Iris pigment epithelial cell (primary cell): ENCODE measurements around the gene TMEM263.
A peak's percentile ranks its signal among the peaks of the same experiment; 100 is the strongest.

Experiments used
- DNase-seq: peaks from one replicate; pipeline ENCODE4 v3.0.0-alpha.2; 2011; ENCODE audit warnings: low read depth

The TMEM263 gene

DNA sequence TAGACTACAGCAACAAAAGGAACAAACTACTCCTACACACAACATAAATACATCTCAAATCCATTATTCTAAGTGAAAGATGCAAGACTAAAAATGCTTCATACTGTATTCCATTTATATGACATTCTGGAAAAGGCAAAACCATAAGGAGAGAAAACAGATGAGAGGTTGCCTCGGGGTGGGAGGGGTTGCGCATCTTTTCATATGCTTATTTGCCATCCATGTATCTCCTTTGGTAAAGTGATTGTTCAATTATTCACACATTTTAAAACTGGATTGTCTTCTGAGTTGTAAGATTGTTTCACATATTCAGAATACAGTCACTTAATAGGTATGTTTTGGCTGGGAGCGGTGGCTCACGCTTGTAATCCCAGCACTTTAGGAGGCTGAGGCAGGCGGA, 5.1 kb upstream of the TMEM263 start:
- no peak for DNase-seq

DNA sequence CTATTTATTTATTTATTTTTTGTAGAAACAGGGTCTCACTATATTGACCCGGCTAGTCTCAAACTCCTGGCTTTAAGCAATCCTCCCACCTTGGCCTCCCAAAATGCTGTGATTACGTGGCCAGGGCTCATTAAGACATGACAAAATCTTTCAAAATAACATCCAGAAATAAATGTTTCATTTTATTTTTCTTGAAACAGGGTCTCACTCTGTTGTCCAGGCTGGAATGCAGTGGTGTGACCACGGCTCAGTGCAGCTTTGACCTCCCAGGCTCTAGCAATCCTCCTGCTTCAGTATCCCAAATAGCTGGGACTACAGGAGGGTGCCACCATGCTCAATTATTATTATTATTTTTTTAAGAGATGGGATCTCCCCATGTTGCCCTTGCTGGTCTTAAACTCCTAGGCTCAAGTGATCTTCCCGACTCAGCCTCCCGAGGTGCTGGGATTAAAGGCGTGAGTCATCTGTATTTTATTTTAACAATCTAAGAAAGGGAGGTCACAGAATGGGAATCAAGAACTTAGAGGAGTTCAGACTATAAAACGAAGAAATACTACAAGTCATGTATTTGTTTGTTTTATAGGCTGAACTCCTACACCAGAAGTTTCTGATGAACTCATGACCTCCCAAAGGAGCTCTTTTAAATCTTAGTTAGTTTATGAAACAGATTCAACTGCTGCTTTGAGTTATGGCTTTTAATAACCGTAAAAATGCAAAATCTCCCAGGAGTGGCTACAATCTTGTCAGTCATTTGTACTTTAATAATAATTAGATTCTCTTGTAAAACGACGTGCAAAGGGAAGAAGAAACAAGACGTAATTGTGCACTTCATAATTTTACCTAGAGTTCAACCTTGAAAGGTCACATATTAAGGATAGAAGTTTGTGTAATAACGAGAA, 2.1 kb upstream of the TMEM263 start:
- peak; percentile 70 for DNase-seq

DNA sequence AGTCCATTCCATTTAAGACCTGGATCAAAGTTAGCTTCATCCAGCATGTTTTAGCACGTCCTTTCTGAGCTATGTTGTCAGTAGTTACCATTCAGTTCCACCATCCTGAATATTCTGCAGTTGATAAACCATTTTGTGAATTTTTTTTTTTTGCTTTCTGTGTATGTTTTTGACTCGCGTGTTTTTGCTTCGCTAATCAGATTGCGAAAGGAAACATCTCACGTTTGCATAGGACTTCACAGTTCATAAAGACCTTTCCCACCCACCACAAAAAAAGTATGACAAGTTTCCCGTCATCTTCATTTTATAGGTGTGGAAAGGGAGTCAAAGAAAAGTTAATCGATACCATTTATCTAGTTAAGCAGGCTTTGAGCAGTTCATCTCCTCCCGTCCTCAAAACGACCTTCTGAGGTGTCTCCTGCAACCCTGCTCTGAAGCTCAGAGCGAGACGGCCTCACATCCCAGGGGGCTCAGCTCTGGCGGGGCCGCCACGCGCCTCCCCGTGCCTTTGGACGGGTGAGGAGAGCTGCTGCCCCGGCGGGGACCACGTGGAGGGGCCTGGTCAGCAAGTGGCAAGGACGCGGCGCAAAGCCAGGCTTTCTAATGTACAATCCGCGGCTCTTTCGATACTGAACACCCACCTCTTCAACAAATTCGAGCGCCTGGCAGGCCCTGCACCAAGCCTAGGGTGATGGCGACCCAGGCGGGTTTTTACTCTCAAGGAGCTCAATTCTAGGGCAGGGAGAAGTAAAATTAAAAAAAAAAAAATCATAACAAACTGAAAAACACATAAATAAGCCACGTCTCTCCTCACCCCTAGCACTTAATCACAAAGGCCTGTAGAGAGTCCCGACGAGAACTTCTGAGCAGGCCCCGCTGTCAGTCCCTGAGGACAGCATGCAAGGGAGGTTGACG, 988 bp upstream of the TMEM263 start:
- DNase-seq = peak; percentile 48

DNA sequence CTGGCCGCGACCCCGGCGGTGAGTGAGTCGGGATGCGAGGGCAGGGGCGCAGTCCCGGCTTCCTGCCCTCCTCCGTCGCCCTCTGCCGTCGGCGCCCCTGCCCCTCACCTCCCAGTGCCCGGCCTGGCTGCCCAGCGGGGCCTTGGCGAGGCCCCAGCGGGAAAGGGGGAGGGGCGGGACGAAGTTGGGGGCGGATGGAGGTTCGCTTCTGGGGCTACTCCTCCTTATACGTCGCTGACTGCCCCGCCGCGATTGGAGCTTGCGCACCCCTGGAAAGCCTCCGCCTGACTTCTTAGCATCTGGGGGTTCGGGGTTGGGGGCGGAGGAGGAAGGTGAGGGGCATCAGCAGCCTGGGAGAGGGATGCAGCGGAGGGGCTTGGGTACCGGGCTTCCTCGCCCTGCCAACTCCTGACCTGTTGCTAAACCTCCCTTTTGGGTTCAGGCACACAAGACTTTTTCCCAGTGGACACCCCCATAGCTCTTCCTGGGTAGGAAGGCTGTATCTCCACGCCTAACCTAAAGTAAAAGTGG, 406 bp downstream of the TMEM263 start:
- peak; percentile 81 for DNase-seq

DNA sequence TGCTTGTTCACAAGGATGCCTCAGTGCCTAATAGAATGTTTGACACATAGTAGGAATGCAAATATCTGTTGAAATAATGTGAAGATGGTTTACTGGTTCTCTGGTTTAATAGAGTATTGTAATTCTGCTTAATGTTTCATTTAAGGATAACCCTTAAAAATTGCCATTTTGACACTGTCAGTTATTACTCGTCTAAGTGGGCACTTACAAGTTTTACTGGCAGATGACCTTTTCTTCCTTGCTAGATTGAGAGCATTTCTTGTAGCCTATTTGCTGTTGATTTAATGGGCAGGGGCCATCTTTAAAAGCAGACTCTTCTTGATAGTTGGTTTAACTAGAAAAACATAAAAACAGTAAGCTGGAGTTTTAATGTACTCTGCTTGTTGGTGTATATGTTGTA, 1.9 kb downstream of the TMEM263 start:
- DNase-seq = no peak

DNA sequence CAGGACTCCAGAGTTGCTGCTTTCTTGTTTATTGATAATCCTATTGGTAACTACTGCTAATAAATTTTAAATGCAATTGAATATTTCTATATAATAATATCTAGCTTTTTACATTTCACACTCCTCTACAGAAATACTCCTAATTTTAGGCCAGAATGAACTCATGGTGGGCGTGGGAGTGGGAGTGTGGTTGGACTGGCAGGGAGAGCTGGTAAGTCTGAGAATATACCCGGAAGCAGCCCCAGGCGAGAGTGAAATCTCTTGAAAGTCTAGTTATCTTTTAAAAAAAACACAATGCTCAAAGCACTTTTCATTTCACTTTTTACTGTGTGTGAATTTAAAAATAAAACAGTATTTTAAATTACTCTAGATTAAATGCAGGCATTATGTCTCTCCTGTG, 4.7 kb downstream of the TMEM263 start:
- DNase-seq = no peak

DNA sequence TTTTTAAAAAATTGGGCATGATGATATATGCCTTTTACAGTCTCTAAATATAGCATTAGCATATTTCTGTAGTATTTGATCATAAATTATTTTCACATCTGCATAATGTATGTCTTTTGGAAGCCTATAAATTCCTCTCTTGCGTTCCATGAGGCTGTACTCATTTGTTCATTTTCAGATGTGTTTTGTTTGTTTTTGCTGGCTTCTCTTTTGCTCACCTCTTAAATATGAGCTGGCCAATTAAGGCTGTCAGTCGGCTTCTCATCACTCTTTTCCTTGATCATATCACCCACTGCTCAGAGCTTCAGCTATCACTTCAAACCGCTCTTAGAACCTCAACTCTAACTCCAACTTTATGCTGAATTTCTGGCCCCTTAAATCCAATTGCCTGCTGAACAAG, 6.6 kb downstream of the TMEM263 start:
- DNase-seq = no peak

DNA sequence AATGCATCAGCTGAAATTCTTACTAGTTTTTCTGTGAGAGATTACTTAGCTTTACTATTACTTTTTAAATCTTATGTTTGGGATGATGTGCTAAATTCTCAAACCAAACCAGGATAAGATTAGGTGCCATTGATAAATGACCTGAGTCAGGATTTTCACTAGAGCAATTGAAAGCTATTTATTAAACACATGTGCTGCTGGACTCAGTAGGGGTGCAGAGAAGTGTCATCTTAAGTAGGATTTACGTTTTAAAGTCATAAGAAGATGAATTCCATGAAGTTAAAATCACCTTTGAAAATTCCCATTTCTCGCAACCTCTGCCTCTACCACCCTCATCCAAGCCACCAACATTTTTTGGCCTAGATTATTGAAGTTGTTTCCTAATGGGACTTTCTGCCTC, 8.8 kb downstream of the TMEM263 start:
- no peak for DNase-seq

DNA sequence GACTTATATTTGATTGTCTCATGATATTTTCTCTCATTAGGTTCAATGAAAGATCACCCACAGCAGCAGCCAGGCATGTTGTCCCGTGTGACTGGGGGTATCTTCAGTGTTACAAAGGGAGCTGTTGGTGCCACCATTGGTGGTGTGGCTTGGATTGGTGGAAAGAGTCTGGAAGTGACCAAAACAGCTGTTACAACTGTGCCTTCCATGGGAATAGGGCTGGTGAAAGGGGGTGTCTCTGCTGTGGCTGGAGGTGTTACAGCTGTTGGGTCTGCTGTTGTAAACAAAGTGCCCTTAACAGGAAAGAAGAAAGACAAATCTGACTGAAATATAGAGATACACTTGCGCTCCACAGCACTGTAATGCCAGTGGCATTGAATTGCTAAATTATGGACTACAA, 15.4 kb downstream of the TMEM263 start:
- DNase-seq = no peak

DNA sequence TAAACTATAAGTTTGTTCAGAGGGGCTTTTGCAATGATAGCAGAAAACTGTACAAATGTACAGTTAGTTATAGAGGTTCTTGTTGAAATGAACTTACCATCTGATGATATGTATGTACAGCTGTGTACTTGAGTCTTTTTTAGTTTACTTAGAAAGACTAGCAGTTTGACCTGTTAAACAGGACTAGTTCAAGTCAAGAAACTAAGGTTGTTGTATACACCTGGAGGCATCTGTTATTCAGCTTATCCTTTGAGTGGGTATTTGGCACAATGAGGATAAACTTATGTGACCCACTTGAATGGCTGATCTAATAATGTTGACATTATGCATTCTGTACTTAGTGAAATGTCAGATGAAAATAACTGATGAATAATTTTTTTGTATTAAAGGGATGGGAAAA, 17.8 kb downstream of the TMEM263 start:
- DNase-seq = no peak

DNA sequence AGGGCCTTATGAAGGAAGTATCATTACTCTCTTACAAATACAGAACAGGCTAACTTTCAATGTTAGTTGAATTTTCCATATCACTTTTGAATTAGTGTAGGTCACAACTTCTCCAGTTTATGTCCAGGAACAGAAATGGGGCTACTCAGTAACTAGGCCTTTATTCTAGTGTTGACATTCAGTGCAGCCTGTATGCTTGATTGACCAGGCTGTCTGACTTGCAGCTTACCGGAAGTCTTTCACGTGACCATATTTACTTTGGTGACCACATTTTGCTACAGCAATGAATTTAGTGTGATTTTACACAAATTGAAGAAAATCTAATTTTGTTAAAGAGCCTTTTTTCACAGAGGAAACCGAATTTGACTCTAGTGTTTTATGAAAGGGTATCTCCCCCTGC, 18.8 kb downstream of the TMEM263 start:
- no peak for DNase-seq

DNA sequence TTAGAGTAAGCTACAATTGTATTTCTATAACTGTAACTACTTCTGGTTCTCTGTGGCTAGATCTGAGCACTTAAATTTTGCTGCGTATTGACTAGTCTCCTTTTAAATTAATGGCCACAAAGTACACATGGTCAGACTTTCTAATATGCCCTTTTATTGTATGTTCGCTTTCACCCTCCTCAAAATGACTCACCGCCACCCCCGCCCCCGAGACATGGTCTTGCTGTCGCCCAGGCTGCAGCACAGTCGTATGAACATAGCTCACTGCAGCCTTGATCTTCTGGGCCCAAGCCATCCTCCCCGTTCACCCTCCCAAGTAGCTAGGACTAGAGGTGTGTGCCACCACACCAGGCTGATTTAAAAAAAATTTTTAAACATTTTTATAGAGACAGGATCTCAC, 19.4 kb downstream of the TMEM263 start:
- no peak for DNase-seq

DNA sequence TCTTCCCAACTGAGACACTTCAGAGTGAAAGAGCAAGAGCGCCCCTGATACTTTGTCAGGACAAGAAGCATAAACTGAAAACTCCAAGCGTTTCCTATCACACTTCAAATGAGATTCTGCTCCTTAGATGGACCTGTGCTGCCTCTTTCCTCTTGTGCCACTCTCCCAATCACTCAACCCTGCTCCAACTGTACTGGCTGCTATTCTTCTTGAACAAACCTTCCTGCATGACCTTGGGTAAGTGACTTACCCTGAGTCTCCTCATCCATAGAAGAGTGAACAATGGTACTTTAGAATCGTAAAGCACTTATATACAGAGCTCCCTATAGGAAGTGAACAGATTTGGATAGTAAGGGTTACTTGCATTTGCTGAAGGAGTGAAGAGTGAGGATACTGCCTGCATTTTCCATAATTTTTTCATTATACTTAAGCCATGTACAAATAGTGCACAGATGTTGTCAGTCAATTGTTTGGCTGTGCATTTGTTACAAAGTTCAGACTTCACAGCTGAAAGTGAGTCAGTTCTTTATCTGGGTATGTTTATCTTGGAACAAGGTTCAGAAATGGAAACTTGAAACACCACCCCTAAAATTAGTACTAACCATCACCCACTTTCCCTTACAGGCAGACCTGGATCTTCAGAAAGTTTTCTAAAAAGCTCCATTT, 20.4 kb downstream of the TMEM263 start:
- DNase-seq = peak; percentile 86

DNA sequence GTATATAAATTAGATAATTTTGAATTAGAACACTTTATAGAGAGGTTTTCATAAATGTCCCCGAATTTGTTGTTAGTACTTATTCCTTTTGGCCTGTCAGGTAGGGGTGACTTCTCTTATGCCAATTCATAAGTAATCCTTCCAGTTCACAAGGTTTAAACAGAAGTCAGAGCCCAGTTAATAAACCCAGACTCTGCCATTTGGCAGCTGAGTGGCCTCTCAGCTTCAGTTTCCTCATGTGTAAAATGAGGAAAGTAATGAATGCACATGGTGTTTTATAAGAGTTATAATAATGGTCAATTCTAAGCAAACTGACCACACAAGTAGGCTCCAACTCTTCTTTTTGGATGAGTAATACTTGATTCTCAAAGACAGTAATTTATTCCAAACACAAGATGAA, 21.0 kb downstream of the TMEM263 start:
- DNase-seq = no peak

DNA sequence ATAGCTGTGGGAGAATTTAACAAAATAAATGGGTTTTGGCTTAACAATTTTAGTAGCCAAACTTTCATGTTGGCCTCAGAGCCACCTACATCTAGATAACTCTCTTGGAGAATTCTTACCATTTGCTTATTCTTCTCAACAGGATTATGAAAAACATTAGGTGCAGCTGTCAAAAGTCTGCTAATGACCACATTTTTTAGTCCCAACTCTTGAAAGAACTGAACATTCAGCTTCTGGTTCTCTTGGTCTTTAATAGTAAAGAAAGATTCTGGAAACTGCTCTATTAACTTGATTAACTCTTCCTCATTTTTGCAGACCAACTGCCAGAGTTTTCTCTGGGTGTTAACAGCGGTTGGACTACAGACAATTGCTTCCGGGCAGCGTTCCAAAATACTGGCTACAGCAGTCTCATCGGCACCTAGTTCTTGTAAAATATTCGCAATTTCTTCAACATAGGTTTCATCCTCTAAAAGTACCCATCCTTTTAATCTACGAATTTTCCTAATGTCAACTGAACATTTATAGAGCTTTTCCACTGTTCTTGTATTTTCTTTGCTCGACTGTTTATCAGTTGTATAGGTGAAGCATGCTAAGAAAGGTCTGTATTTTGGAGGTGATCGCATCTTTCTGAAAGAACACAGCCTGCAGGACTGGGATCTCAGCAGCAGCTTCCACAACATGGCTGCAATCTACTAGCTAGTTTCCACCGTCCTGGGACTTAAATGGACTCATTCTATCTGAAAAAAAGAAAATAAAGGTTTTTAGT, 22.5 kb downstream of the TMEM263 start:
- no peak for DNase-seq

DNA sequence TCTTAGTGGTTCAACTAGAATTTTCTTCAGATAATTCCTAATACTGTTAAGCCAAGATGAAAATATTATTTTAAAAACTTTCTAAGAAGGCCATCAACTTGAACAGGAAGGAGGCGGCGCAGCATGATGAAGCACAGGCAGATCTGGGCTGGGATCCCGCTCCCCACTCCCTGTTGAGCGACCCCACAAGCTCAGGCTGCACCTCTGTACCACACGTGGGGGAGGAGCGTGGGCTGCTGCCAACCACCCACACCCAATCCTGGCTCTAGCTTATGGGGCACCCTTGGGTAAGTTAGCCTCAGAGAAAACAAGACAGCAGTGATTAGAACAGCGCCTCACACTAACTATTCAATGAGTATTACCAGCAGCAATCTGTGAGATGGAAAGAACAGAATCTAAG, 25.2 kb downstream of the TMEM263 start:
- DNase-seq = peak; percentile 32

DNA sequence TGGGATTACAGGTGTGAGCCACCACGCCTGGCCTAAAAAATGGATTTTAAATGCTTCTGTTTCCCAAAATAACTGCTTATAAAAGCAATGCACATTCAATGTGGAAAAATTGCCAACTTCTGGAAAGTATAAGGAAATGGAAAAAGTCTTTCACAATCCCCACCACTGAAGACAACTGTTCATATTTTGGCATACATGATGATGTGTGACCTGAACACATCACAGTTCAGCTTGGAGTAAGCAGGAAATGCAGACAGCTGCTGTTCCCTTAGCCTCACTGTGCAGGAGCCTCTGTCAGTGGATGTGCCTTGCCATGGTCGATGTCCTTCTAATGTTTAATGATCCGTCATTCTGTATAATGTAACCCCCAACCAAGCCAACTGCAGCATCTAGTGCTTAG, 26.1 kb downstream of the TMEM263 start:
- DNase-seq = peak; percentile 48

DNA sequence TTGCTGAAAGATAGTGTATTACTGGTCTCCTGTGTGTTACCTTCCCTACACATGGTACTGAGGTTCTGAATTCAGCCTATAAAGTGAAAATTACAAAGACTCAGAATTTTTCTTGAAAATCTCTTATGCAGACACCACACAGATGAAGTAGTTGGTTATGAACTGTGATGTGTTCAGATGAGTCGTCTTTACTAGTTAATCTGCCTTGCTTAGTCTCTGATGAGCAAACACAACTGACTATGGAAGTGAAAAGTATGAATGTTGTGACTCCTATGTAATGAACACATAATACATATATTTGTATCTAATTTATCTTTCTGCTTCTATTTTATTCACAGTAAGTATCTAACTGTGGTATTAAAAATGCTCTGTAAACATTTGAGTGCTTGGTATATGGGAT, 26.5 kb downstream of the TMEM263 start:
- peak; percentile 37 for DNase-seq

DNA sequence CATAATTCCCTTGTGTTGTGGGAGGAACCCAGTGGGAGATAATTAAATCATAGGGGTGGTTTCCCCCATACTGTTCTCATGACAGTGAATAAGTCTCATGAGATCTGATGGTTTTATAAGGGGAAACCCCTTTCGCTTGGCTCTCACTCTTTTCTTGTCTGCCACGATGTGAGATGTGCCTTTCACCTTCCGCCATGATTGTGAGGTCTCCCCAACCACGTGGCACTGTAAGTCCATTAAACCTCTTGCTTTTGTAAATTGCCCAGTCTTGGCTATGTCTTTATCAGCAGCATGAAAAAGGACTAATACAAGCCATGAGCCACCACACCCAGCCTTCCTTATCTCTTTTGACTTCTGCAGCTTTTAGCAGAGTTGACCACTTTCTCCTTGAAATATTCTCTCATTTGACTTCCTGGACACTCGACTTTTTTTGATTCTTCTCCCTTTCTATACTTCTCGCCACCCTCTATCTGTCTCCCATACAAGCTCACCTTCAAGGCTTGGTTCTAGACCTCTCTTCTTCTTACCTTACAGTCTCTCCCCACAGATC, 29.0 kb downstream of the TMEM263 start:
- no peak for DNase-seq

DNA sequence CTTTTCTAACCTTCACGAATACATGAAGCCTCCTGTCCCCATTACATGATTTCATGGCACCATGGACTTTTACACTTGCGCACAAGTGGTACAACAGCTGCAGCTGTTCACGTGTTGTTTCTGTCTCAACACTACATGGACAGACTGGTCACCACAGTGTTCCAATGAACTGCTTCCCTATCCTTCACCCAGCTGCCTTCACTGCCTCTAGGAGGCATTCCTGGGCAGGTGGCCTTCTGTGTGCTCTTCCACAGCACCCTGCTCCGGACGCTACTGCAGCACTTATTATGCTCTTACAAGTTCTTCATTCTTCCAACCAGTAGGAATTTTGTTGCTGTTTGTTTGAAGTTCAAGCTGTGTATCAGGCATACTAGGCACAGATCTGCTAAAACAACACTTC, 29.8 kb downstream of the TMEM263 start:
- DNase-seq = no peak

DNA sequence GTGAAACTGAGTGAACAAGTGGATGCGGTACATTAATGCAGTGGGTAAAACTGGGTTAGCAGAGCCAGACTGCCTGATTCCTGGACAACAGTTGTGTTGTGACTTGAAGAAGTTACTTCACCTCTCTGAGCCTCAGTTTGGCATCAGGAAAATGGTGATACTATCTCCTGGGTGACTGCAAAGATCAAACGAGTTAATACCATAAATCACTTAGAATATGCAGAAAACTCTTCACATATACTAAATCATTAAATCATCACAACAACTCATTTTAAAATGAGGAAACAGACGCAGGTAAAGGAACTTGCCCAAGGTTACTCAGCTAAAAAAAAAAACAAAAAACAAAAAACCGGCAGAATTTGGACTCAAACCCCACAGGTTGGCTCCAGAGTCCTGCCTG, 30.4 kb downstream of the TMEM263 start:
- no peak for DNase-seq
